GM21423 (cell line): ENCODE measurements around the gene NFS1.
"Not testable (repeated sequence)": the region's sequence is repeated elsewhere in the genome, so short reads cannot be mapped to it uniquely, and the experiment has no call there.

Source experiments
- ATAC-seq: cut with Tn5 transposase; IDR thresholded peaks from one replicate; pipeline ENCODE4 v1.9.1; 2021; ENCODE audit warnings: mild to moderate bottlenecking, moderate library complexity; ENCODE audit not compliant: unreplicated experiment

Gene NFS1

GRCh38 chr20:35729836-35730582 is 30.9 kb upstream of the NFS1 start:
- ATAC-seq = no peak

GRCh38 chr20:35729283-35729807 is 30.2 kb upstream of the NFS1 start:
- ATAC-seq = no peak

- no peak for ATAC-seq
Measured at GRCh38 chr20:35726842-35727711, 27.9 kb upstream of the NFS1 start.

DNA sequence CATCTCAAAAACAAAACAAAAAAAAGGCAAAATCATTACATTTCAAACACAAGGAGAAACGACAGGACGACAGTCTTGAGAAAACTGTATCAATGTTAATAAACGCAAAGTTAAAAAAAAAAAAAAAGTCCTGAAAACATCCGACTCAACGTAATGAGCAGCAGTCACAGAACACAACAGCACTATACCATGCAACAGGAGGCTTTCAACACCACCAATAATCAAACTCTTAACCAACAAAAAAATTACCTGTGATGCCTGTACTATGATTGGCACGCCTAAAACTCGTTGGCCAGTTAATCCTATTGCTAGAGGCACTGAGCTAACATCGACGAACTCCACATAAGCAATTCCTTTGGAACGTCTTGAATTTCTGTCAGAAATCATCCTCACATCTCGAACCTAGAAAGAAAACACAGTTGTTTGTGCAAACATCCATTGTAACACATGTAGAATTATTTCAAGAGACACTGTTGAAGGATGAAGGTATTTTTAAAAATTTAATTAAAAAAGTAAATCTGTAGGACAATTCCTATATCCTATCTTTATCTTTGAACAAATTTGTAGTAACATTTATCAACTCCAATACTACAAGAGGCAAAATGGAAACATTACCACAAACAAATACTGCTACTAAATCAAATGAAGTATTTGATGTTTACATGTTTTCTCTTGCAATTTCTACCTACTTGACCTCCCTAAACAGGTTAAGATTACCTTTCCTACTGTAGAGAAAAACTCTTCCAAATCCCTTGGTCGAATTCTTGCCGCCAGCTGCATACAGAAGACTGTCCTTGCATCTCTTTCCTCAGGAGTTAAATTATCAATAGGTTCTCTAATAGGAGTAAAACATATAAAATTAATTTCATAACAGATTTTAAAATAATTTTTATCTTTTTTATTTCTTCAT is 25.4 kb upstream of the NFS1 start:
- ATAC-seq = no peak

- ATAC-seq = not testable (repeated sequence)
Measured at GRCh38 chr20:35723652-35724320, 24.6 kb upstream of the NFS1 start.

GRCh38 chr20:35723275-35723639 is 24.1 kb upstream of the NFS1 start:
- ATAC-seq = not testable (repeated sequence)

DNA sequence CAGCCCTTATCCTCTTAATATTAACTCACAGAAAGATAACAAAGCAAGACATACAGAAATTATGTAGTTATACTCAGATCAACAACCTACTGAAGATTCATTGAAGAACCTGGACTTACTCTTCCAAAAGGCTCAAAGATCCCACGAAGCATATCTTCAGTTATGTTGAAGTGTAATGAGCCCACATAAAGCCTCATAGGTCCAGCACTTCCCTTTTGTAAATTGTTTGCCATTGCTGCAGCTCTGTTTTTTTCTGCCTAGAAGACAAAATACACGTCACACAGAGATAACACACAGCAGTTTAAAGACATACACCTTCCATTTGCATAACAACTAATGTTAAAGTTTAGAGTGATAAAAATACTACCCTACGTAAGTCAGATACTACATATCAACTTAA is 22.5 kb upstream of the NFS1 start:
- ATAC-seq = no peak

DNA sequence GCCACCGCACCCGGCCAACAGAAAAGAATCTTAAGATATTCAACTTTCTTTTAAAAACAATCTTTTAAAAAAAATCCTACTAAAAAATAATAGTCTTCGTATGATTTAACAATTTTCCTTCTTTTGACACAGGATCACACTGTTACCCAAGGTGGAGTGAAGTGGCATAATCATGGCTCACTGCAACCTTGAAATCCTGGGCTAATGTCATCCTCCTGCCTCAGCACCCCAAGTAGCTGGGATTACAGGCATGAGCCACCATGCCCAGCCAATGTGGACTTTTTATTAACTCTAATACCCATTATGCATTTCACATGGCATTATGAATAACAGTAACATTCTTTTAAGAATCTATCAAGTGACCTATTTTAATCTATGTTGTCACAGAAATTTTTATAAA is 22.1 kb upstream of the NFS1 start:
- ATAC-seq = no peak

- ATAC-seq = no peak
Measured at GRCh38 chr20:35720165-35721123, 21.3 kb upstream of the NFS1 start.

- no peak for ATAC-seq
Measured at GRCh38 chr20:35719717-35720116, 20.6 kb upstream of the NFS1 start.

- no peak for ATAC-seq
Measured at GRCh38 chr20:35718972-35719635, 20.0 kb upstream of the NFS1 start.

- ATAC-seq = not testable (repeated sequence)
Measured at GRCh38 chr20:35718321-35718720, 19.2 kb upstream of the NFS1 start.

- ATAC-seq = no peak
Measured at GRCh38 chr20:35716330-35716729, 17.2 kb upstream of the NFS1 start.

- ATAC-seq = no peak
Measured at GRCh38 chr20:35715652-35716051, 16.5 kb upstream of the NFS1 start.

DNA sequence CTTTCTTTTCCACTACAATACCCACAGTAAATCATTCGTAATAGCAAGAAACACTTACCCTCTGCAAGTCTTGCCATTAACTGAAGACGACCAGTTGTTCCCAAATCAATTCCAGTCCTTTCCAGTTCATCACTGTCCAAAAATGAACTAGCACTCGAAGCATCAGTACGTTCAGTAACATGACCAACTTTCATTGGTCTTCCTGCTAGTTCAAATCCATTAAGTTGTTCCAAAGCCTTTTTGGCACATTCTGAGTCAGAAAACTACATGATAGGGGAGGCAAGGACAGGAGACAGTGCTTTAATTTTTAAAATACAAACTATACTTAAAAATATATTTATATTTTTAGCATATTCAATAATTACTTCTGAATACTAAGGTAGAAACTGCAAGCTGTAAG is 15.0 kb upstream of the NFS1 start:
- ATAC-seq = no peak

- ATAC-seq = not testable (repeated sequence)
Measured at GRCh38 chr20:35713120-35713519, 14.0 kb upstream of the NFS1 start.

GRCh38 chr20:35711588-35712209 is 12.5 kb upstream of the NFS1 start:
- no peak for ATAC-seq

- ATAC-seq = no peak
Measured at GRCh38 chr20:35710884-35711587, 11.9 kb upstream of the NFS1 start.
